HG03354 (cell line): ENCODE measurements around the gene TTLL12.

Experiments used
- ATAC-seq: cut with Tn5 transposase; IDR thresholded peaks from one replicate; pipeline ENCODE4 v1.9.1; 2021; ENCODE audit warnings: mild to moderate bottlenecking; ENCODE audit not compliant: unreplicated experiment, poor library complexity, severe bottlenecking

The TTLL12 gene

DNA sequence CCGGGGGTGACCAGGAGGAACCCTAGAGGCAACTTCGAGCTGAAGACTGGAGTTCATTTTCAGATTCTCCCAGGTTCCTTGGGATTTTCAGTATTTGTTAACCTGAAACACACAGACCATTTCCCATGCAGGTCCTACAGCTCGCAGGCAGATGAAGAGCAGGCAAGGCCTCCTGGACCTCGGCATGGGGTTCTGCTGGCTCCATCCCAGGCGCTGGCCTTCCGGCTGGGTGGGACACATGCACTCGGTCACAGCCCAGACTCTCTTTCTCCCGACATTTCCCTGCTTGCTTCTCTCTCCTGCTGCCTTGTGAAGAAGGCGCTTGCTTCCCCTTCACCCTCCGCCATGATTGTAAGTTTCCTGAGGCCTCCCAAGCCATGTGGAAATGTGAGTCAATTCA is 15.4 kb upstream of the TTLL12 start:
- ATAC-seq: no peak

DNA sequence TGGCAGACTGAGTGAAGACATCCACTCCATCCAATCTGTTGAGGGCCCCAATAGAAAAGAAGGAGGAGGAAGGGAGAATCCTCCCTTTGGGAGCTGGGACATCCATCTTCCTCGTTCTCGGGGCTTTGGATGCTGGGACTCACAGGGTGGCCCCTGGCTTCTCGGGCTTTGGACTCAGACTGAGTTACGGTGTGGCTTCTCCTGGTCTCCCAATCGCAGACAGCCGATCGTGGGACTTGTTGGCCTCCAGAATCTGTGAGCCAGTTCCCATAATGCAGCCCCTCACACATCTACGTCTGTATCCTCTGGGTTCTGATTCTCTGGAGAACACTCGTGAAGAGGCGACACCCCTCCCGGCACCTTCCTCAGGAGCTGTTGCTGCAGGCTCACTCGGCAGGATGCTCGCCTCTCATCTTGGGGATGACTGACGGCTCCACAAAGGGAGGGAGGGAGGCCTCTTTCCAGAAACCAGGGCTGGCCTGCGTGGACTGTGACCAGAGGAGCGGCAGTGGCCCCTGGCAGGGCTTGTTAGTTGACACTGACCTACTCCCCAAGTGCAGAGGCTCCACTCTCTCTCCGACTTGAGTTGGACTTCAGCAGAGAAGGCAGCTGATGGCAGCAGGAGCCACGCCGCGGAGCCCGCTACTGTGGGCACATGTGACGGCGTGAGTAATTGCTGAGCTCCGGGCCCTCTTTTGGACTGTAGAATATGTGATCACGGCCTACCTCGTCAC is 14.7 kb upstream of the TTLL12 start:
- ATAC-seq: no peak

DNA sequence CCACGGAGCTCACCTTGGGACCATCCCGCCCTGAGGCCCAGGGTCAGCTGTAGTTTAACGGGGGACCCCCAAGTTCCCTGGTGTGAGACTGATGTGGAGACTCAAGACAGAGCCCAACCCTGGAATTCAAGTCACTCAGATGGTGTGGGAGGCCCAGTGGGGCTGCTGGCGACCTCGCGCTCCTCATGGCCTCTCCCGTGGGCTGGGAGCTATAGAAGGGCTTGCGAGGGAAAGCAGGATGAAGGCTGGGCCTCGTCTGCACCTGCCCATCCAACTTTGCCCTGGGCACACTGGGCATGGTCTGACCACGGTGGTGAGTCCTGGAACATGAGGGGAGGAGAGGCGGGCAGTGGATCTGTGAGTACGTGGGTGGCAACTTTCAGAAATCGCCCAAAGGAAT is 13.6 kb upstream of the TTLL12 start:
- ATAC-seq: no peak

DNA sequence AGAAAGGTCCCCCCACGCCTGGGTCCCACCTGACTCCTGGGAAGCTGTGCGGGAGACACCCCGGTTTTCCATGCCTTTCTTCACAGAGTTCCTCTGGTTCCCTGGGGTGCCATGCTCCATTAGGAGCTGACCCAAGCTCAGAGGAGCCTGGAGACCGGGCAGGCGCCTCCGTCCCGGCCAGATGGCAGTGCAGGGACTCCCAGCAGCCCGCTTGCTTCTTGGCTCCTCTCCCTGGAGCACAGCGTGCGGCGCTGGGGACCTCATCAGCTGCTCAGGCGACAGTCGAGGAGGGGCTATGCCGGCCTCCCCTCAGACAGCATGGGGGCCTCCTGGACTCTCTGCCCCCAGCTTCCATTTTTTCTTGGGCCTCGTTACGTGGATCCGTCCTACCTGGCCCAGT is 13.1 kb upstream of the TTLL12 start:
- ATAC-seq: no peak

DNA sequence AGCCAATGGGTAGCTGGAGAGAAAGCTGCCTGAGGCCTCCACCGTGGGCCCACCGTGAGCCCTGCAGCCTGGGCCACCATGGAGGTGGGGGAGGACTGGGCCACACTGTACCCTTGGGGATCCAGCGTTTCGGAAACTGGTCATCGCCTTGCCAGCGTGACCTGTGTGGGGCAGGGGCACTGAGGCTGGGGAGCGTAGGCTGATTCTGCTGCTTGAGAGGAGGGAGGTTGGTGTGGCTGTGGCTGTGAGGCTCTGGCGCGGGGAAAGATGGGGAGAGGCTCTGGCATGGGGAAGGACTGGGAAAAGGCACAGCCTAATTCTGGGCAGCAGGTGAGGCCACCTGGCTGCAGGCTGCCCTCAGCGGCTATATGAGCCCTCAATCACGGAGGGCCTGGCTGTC is 12.6 kb upstream of the TTLL12 start:
- no peak for ATAC-seq

DNA sequence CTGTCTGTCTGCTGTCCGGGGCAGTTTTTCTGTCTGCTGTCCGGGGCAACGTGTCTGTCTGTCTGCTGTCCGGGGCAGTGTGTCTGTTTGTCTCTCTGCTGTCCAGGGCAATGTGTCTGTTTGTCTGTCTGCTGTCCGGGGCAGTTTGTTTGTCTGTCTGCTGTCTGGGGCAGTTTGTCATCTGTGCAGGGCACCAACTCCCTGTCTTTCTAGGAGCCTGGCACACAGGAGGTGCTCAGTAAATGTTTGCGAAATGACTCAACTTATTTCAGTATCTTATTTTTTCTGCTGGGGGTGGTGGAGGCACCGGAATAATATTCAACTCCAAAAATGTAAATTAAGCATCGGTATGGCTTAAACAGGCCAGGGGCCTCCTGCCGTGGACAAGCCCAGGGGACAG is 12.0 kb upstream of the TTLL12 start:
- no peak for ATAC-seq

DNA sequence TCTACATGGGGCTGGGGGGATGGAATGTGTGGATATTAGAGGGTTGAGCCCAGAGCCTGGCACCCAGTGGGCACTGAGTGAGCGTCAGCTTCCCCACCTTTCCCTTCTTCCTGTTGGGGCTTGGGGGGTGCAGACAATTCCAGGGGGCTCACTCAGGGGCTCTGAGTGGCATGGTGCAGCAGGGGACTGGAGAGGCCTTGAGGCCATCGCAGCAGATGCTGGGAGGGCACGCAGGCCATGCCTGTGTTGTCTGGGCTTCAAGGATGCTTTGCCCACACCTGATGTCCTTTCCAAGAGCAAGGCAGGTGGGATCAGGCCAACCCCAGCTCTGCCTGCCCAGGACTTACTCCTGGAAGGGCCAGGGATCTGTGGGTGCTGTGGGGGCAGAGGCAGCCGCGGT is 11.2 kb upstream of the TTLL12 start:
- no peak for ATAC-seq

DNA sequence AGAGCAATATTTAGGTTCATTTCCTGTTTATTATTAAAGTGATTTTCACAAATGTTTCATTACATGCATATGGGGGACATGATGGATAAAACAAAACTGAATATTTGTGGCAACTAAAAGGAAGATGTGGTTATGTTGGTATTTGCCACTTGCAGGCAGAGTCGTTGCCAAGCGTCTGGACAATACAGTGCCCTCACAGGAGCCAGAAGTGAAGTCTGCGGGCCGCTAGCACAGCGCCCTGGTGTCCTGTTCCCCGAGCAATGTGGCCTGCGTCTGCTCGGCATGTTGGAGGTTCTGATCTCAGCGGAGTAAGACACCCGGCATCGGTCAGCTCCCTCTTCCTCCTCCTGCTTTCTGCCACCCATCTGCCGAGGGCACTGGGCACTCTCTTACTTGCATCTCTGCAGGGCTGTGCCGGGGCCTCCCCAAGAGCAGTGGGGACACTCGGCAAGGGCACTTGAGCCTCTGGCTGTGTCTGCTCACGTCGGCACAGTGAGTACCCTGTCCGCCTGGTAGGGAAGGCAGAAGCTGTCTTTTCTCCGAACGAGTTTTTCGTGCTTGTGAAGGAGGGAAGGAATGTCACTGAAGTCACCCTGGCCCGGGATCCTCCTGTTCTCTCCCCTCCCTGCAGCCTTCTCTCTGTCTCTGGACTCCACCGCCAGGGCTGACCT is 10.5 kb upstream of the TTLL12 start:
- no peak for ATAC-seq

DNA sequence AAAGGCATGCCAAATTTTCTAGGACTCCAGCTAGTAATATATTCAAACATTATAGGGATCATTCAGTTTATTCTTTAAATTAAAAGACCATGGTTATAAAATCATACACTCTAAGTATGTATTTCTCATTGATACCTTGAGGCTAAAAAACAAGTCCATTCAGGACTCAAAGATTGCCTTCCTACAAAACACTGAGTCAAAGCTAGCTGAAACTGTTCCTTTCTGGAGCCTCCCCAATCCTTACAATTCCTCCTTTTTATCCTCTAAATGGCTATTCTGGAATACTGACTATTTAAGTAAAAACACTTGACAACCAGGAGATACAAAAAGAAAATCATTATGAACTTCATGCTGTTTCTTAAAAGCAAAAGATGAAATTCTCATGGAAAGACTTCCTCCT is 4.9 kb upstream of the TTLL12 start:
- no peak for ATAC-seq

DNA sequence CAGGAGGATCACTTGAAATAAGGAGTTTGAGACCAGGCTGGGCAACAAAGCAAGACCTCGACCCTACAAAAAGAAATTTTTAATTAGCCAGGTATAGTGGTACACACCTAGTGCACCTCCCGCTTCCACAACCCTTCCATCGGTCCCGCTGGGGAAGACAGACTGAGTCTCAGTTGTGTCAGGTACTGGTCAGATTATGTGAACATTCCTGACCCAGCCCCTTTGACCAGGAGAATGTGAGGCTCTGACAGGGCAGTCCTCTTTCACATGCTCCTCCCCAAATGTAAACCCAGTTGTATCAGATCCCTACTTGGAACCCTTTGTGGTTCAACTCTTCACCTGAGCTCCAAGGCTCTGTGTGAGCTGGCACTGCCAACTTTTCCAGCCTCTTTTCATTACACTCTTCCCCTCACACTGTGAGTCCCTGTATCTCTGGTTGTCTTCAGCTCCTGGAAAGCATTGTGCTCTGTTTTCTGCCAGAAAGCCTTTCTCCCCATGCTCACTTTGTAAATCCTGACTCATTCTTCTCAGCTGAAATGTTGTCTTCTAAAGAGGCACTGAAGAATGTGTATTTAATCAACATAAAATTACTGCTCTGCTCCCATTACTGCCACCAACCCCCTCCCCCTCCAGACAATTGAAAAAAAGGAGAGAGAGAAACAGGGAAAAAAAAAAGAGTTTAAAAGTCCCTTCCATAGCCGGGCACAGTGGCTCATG is 2.1 kb upstream of the TTLL12 start:
- no peak for ATAC-seq

DNA sequence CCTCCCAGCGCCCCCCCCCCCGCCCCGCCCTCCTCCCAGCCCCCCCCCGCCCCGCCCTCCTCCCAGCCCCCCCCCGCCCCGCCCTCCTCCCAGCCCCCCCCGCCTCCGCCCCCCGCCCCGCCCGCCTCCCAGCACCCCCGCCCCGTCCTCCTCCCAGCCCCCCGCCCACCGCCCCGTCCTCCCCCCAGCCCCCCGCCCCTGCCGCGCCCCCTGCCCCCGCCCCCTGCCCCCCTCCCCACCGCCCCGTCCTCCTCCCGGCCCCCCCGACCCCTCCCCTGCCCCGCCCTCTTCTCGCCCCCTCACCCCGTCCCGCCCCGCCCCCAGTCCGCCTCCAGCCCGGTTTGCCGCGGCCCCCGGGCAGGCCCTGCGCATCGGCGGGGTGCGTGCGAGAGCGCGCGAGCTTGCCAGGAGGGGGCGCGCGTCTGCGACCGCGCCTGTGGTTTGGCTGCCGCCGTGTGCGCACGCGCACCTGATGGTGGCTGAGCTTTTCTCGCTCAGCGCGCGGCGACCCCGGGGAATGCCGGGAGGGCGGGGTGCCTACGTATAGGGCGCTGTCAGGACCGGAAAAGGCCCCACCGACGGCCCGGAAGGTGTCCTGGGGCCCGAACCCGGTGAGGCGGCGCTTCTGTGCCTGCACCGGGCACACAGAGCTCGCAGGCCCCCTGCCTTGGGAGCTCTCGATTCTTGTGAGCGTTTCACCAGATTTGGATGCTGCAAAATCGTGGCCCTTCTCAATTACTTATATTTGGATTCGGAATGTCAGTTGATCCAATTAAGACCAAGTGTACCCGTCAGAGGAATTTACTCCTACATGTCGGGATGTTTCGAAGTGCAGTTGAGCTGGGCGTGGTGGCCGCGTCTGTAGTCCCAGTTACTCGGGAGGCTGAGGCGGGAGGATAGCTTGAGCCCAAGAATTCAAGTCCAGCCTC is 501 bp upstream of the TTLL12 start:
- ATAC-seq: peak; percentile 82

DNA sequence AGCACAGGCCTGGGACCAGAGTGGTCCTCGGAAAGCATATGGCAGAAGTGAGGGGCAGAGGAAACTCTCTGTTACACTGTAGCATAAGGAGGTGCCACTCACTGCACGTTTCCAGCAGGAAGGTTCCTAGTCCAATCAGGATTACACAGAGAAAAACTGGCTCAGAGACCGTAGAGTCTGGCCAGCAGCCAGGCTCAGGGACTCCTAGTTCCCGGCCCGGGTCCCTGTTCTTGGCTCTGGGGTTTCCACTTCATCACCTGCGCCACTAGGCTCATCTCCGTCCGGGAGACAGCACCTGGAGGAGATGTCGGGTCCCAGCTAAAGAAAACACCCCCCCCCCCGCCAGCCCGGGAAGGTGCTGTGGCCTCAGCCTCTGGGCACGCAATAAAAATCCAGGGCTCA is 1.1 kb downstream of the TTLL12 start:
- no peak for ATAC-seq

DNA sequence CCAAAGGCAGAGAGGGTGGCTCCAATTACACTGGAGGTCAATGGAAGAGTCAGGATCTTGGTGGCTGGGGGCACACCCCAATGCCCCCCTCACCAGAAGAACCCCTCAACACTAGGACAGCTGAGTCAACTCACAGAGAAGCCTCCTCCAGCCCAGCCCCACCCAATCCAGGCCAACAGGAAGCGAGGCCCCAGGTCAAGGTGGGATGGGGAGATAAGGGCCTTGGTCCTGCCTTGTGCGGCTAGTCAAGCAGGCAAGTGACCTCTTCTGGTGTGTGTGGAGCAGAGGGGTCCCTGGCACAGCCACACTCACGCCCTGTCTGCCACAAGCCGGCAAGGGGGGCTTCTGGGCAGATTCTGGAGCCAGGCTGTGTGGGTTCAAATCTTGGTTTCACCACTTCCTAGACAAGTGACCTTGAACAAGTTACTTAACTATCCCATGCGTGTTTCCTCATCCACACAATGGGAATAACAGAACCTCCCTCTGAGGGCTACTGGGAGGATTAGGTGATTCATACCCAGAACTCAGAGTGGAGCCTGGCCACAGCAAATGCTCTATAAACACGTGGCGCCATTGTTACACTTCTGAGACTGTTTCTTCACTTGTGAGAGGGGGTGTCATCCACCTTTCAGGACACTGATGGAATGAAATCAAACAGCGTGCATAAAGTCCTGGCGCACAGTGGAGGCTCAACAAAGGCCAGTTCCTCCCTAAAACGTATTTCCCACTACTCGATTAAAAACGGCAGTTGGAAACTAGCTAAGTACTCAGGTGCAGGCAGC is 3.2 kb downstream of the TTLL12 start:
- no peak for ATAC-seq

DNA sequence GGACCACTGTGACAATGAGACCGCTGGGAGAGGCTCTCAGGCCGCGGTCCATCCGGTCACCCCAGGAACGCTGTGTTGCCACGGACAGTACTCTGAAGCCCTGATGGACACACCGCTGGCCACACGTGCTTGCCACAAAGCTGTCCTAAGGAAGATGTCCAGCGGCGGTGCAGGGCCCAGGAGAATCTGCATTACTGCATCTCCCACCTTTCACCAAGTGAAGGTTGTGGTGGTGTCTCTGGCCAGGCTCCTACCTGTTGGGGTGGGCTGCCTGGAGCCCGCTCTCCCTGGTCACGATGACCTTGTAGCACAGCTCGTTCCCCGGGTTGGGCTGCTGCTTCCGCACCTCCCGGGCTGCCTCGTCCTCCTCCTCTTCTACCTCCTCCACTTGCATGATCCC is 4.2 kb downstream of the TTLL12 start:
- ATAC-seq: no peak

DNA sequence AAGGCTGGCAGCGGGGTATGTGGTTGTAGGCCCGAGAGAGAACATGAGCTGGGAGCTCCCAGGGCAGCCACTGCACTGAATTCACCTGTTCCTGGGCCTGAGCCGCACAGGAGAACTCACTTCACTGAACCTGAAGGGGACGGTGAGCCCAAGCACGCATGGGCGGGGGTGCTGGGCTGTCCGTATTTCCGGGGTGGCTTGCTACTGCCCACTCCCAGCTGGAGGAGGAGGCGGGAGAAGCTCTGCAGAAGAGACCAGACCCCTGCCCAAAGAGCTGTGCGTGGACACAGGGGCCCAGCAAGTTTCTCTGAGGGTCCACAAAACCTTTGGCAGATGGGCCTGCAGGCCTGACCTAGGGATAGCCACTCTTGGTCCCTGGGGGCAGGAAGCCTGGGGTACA is 4.8 kb downstream of the TTLL12 start:
- no peak for ATAC-seq

DNA sequence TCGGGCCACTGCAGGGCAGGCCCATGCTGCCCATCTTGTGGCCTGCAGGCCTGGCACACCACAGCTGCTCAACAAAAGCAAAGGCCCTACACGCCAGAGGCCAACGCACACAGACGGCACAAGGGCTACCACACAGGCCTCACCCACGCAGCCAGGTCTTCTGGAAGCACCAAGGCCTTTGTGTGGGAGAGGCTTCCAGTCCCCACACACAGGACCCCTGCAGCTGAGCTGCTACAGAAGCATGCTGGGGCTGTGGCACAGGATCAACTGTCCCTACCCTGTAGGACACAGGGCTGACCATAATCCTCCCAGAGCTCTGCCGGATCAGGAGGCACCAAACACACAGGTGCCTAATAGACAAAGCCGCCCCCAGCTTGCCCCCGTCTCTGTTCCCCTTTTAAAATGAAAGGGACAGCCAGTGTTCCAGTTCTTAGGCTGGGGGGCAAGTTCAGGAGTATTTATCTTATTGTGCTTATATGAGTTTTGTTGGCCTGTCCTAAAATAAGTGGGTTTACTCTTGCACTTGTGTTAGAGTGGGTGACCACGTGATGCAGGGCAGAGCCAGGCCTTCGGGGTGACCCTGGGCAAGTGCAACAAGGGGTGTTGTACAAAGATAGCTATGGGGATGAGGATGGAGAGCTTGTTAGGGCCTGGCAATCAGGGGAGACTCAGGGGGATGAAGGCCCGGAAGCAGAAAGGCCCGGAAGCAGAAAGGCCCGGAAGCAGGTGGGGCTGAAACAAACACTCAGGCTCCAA is 5.4 kb downstream of the TTLL12 start:
- no peak for ATAC-seq

DNA sequence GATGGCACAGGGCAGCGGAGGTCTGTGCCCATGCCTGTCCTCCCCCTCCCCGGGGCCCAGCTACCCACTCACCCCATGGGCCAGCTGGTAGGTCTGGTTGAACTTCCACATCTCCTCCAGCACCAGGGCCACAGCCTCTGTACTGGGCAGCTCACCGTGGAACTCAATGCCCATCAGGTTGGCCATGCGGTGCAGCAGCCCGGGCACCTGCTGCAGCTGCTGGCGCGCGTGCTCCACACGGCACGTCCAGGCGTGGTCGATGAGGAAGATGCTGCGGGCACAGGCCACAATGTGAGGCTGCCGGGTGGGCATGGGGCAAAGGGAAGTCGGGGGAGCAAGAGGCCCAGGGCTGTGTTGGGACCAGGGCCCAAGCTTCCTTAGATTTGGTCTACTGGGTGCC is 6.3 kb downstream of the TTLL12 start:
- no peak for ATAC-seq

DNA sequence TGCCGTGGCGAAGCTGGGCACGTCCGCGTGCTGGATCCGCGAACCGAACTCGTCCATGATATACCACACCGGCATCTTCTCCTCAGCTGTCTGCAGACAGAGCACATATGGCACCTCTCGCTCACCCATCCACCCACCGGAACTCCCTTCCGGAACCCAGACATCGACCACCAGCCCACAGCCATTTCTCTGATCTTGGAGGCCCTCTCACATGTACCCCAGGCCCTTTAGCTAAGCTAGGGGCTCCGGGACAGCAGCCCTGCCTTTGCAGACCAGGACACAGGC is 7.1 kb downstream of the TTLL12 start:
- ATAC-seq: no peak
